Fibroblast of skin of abdomen (primary cell): ENCODE data around the gene PNRC1. TPM values are rescaled to one million over a fixed set of nuclear protein-coding genes. Genes with fewer than 3 reads are reported as not detected.
A peak's percentile ranks its signal among the peaks of the same experiment; 100 is the strongest.
"Not testable (repeated sequence)": the region's sequence is repeated elsewhere in the genome, so short reads cannot be mapped to it uniquely, and the experiment has no call there.

ENCODE experiments used
- DNase-seq: peaks from one replicate; pipeline ENCODE4 v3.0.0-alpha.2; 2013
- polyA plus RNA-seq, 2 experiments: library from polyadenylated mRNA; unstranded; fragments of 120-200 nt; gene quantifications; one replicate each; pipeline ENCODE4 v1.2.1, GENCODE V29; 2013; ENCODE audit not compliant: insufficient read length in 2 of 2

Gene PNRC1
- 46.9 TPM for polyA plus RNA-seq (2013, experiment 1 of 2; ENCODE audit: insufficient read length)
- 52.0 TPM for polyA plus RNA-seq (2013, experiment 2 of 2; ENCODE audit: insufficient read length)

- peak; percentile 99 for DNase-seq
Measured at GRCh38 chr6:89080281-89081128, at the start of gene PNRC1. Gene PNRC1 (plus strand): TSS chr6:89080751. CDS start chr6:89080895, 144 bp downstream.

GRCh38 chr6:89032599-89032998, 48.0 kb upstream of the PNRC1 start:
- no peak for DNase-seq

- DNase-seq = no peak
Measured at GRCh38 chr6:89033461-89033860, 47.1 kb upstream of the PNRC1 start.

- DNase-seq = not testable (repeated sequence)
Measured at GRCh38 chr6:89034116-89034515, 46.4 kb upstream of the PNRC1 start.

- DNase-seq = peak; percentile 82
Measured at GRCh38 chr6:89034586-89035251, 45.8 kb upstream of the PNRC1 start.

- DNase-seq = peak; percentile 99
Measured at GRCh38 chr6:89035252-89036101, 45.1 kb upstream of the PNRC1 start.

- no peak for DNase-seq
Measured at GRCh38 chr6:89037141-89037900, 43.2 kb upstream of the PNRC1 start.

- DNase-seq = not testable (repeated sequence)
Measured at GRCh38 chr6:89037901-89038293, 42.7 kb upstream of the PNRC1 start.

- no peak for DNase-seq
Measured at GRCh38 chr6:89042664-89043063, 37.9 kb upstream of the PNRC1 start.

- DNase-seq = no peak
Measured at GRCh38 chr6:89044328-89045010, 36.1 kb upstream of the PNRC1 start.

- no peak for DNase-seq
Measured at GRCh38 chr6:89045011-89045387, 35.6 kb upstream of the PNRC1 start.

- no peak for DNase-seq
Measured at GRCh38 chr6:89045576-89045975, 35.0 kb upstream of the PNRC1 start.

GRCh38 chr6:89047473-89047872, 33.1 kb upstream of the PNRC1 start:
- DNase-seq = no peak

- no peak for DNase-seq
Measured at GRCh38 chr6:89048288-89048923, 32.1 kb upstream of the PNRC1 start.

- peak; percentile 39 for DNase-seq
Measured at GRCh38 chr6:89048985-89049384, 31.6 kb upstream of the PNRC1 start.

- DNase-seq = peak; percentile 54
Measured at GRCh38 chr6:89050155-89050554, 30.4 kb upstream of the PNRC1 start.

- DNase-seq = no peak
Measured at GRCh38 chr6:89050697-89051096, 29.9 kb upstream of the PNRC1 start.

GRCh38 chr6:89051676-89052075, 28.9 kb upstream of the PNRC1 start:
- no peak for DNase-seq

GRCh38 chr6:89054208-89054607, 26.3 kb upstream of the PNRC1 start:
- DNase-seq = no peak

GRCh38 chr6:89057759-89058158, 22.8 kb upstream of the PNRC1 start:
- no peak for DNase-seq

- DNase-seq = no peak
Measured at GRCh38 chr6:89058627-89059026, 21.9 kb upstream of the PNRC1 start.
